ENCODE results near the gene MED9. TPM values are rescaled to one million over a fixed set of nuclear protein-coding genes. Genes with fewer than 3 reads are reported as not detected.

Gene MED9
- total RNA-seq, 1 experiment from 2014 or later, result 85.1 TPM

GRCh38 chr17:17537311-17538099 lies 60.7 kb downstream of the MED9 start:
- DNase-seq (ENCODE audit: low read depth, low spot score), result peak; percentile 17
- in situ Hi-C loops (cut with HindIII; ENCODE audit: low pct_unique_long_range_greater_than_20kb, low sequenced_read_pairs), result no loop called here

DNA sequence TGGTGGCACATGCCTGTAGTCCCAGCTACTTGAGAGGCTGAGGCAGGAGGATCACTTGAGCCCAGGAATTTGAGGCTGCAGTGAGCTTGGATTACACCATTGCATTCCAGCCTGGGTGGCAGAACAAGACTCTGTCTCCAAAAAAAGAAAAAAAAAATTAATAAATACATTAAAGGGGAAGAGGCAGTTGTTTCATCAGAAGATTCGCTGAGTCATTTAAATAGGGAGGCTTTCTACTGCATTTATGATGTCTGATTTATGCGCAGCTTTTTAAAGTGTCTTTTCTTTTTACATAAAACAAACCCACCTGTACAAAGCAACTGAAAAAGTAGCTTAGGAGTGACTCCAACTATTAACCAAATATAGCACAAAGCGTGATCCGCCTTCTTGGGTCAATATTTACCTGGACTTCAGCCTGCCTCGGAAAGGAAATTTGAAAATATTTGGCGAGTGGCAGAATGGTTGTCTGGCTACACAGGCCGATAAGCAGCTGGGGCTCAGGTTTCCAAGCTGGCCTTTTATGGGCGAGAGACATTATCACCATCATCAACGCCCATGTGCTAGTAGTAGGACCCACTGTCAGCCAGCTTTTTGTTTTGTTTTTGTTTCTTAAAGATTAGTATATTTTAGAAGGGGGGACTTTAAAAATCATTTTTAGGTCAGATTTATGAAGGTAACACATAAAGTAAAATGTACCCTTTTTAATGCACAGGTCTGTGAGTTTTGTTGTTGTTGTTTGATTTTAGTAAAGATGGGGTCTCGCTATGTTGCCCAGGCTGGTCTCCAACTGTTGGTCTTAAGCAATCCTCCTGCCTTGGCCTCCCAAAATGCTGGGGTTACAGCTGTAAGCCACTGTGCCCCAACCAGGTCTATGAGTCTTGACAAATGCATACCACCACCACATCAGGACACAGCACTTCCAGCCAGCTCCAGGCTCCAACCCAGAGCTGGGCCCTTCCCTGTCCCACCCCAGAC lies 61.9 kb downstream of the MED9 start:
- DNase-seq (ENCODE audit: low read depth, low spot score), result no peak
- in situ Hi-C loops (cut with HindIII; ENCODE audit: low pct_unique_long_range_greater_than_20kb, low sequenced_read_pairs), result no loop called here

- no peak for DNase-seq (ENCODE audit: low read depth, low spot score)
- in situ Hi-C loops (cut with HindIII; ENCODE audit: low pct_unique_long_range_greater_than_20kb, low sequenced_read_pairs), result no loop called here
Measured at GRCh38 chr17:17539591-17539990, 62.8 kb downstream of the MED9 start.

GRCh38 chr17:17540278-17540906 lies 63.6 kb downstream of the MED9 start:
- in situ Hi-C loops (cut with HindIII; ENCODE audit: low pct_unique_long_range_greater_than_20kb, low sequenced_read_pairs), result no loop called here
- DNase-seq (ENCODE audit: low read depth, low spot score), result no peak

GRCh38 chr17:17540935-17541639 lies 64.3 kb downstream of the MED9 start:
- no peak for DNase-seq (ENCODE audit: low read depth, low spot score)
- in situ Hi-C loops (cut with HindIII; ENCODE audit: low pct_unique_long_range_greater_than_20kb, low sequenced_read_pairs), result no loop called here

DNA sequence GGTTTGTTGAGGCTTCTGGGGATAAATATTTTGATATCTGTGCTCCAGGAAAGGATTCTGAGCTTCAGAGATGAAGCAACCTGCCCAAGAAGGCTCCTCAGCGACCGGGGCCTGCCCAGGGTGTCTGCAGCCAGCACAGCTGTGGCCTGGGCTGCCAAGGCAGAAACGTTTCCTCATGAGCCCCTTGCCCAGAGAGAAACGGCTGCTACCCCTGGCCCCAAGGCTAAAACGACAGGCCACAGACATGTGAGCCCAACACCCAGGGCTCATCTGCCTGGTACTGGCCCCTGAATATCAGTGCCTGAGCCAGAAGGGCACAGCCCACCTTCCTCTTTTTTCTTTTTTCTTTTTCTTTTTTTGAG lies 64.8 kb downstream of the MED9 start:
- no peak for DNase-seq (ENCODE audit: low read depth, low spot score)
- in situ Hi-C loops (cut with HindIII; ENCODE audit: low pct_unique_long_range_greater_than_20kb, low sequenced_read_pairs), result no loop called here

Small RNA genes within 50 kb of the gene (small RNA-seq; reads per million reads assigned to genes)
- gene RF00019, result 0 reads per million in 2 experiments

Other genes with a start within 250 kb of the MED9 start
- gene FLCN, start 239.8 kb upstream of the MED9 start, total RNA-seq (2014; rRNA removed; shearing (Covaris generic)), result 37.2 and 43.7 TPM in 2 replicates
- gene COPS3, start 195.8 kb upstream of the MED9 start, total RNA-seq (2014; rRNA removed; shearing (Covaris generic)), result 116 and 121 TPM in 2 replicates
- gene NT5M, start 173.6 kb upstream of the MED9 start, total RNA-seq (2014; rRNA removed; shearing (Covaris generic)), result 11.0 and 15.7 TPM in 2 replicates
- gene RASD1, start 19.4 kb downstream of the MED9 start, total RNA-seq (2014; rRNA removed; shearing (Covaris generic)), result 73.8 and 79.9 TPM in 2 replicates
- 98.3 and 100 TPM in 2 replicates for gene PEMT, start 114.7 kb downstream of the MED9 start, total RNA-seq (2014; rRNA removed; shearing (Covaris generic))
- 9.4 and 15.9 TPM in 2 replicates for gene RAI1, start 204.5 kb downstream of the MED9 start, total RNA-seq (2014; rRNA removed; shearing (Covaris generic))

Data from SK-MEL-5 (cell line).